ENCODE measurements around the gene MAP1A. TPM values are rescaled to one million over a fixed set of nuclear protein-coding genes. Genes with fewer than 3 reads are reported as not detected.

The MAP1A gene
- total RNA-seq, 4 donors from 2014 or later, result 5.9 to 27.6 (median 12.8) TPM

GRCh38 chr15:43515741-43516140 is 1.7 kb upstream of the MAP1A start:
- H3K27ac ChIP-seq, result peak overlapping the region; percentile 75 to 81
- TF ChIP-seq POLR2A (IDR thresholded peaks at IDR 0.05) (no peak), CTCF (IDR thresholded peaks at IDR 0.05) (no peak)
- H3K9me3 ChIP-seq, result no peaks in the 10 kb centered on the region
- H3K4me3 ChIP-seq, result no peak overlapping the region
- intact Hi-C loops (cut with DNase I; ENCODE audit: low total_unique reads), result no loop called here
- H3K36me3 ChIP-seq, result no peaks in the 10 kb centered on the region
- H3K27me3 ChIP-seq, result no peaks in the 10 kb centered on the region
- DNase-seq, result no peak
- H3K4me1 ChIP-seq, result peaks cover 5 to 9% of the 10 kb centered on the region in 2 donors

- Histone ChIP-seq H3K27me3 (no peaks in the 10 kb centered on the region), H3K9me3 (no peaks in the 10 kb centered on the region), H3K4me3 (no peak overlapping the region), H3K4me1 (peaks cover 5 to 7% of the 10 kb centered on the region in 2 donors), H3K27ac (peak overlapping the region; percentile 75 to 81), H3K36me3 (no peaks in the 10 kb centered on the region)
- DNase-seq, result peak; percentile 47 to 55
- TF ChIP-seq POLR2A (IDR thresholded peaks at IDR 0.05), result no peak
- TF ChIP-seq CTCF (IDR thresholded peaks at IDR 0.05), result no peak
- intact Hi-C loops (cut with DNase I; ENCODE audit: low total_unique reads), result no loop called here
Observed at GRCh38 chr15:43516185-43516584, 1.2 kb upstream of the MAP1A start.

GRCh38 chr15:43516801-43517353 is 531 bp upstream of the MAP1A start:
- H3K36me3 ChIP-seq, result no peaks in the 10 kb centered on the region
- peaks cover 5 to 6% of the 10 kb centered on the region in 2 donors for H3K4me1 ChIP-seq
- peak overlapping the region; percentile 38 to 44 for H3K4me3 ChIP-seq
- H3K27me3 ChIP-seq, result no peaks in the 10 kb centered on the region
- DNase-seq, result no peak
- peak overlapping the region; percentile 75 to 81 for H3K27ac ChIP-seq
- intact Hi-C loops (cut with DNase I; ENCODE audit: low total_unique reads), result no loop called here
- H3K9me3 ChIP-seq, result no peaks in the 10 kb centered on the region
- no peak for TF ChIP-seq POLR2A (IDR thresholded peaks at IDR 0.05)
- no peak for TF ChIP-seq CTCF (IDR thresholded peaks at IDR 0.05)

GRCh38 chr15:43518197-43518761 is 871 bp downstream of the MAP1A start:
- no peaks in the 10 kb centered on the region for H3K9me3 ChIP-seq
- H3K4me3 ChIP-seq, result peak overlapping the region; percentile 38 to 44
- TF ChIP-seq CTCF (IDR thresholded peaks at IDR 0.05), result no peak
- no peak for TF ChIP-seq POLR2A (IDR thresholded peaks at IDR 0.05)
- DNase-seq, result no peak
- H3K27ac ChIP-seq, result peak overlapping the region; percentile 75 to 81
- peaks cover 5 to 6% of the 10 kb centered on the region in 2 donors for H3K4me1 ChIP-seq
- H3K27me3 ChIP-seq, result no peaks in the 10 kb centered on the region
- H3K36me3 ChIP-seq, result no peaks in the 10 kb centered on the region
- intact Hi-C loops (cut with DNase I; ENCODE audit: low total_unique reads), result no loop called here

GRCh38 chr15:43519196-43519595 is 1.8 kb downstream of the MAP1A start:
- Histone ChIP-seq H3K27me3 (no peaks in the 10 kb centered on the region), H3K4me1 (peaks cover 5 to 6% of the 10 kb centered on the region in 2 donors), H3K27ac (peak overlapping the region in 1 of 2 donors; percentile 81), H3K4me3 (no peak overlapping the region), H3K36me3 (no peaks in the 10 kb centered on the region), H3K9me3 (peaks cover 0 to 7% of the 10 kb centered on the region in 2 donors)
- intact Hi-C loops (cut with DNase I; ENCODE audit: low total_unique reads), result no loop called here
- TF ChIP-seq CTCF (IDR thresholded peaks at IDR 0.05) (no peak), POLR2A (IDR thresholded peaks at IDR 0.05) (no peak)
- no peak for DNase-seq
